Stimulated activated effector memory CD8-positive, alpha-beta T cell treated with anti-CD3 and anti-CD28 coated beads, Interleukin-12 subunit alpha, Interleukin-12 subunit beta, amount 100 ng/mL, for 72 hours (primary cell): ENCODE measurements around the gene KLHL25.

ENCODE experiments used
- ATAC-seq: fragments of 150-1000 bp; cut with Tn5 transposase; 2 replicates; pipeline ENCODE4 v1.10.0; 2021
- DNase-seq, 2 donors: peaks; one replicate each; pipeline ENCODE4 v3.0.0; 2021 to 2022; ENCODE audit warnings: low spot score in 2 of 2
- H3K27ac Mint-ChIP-seq: one replicate; pipeline ENCODE4 v1.8.0; 2022; ENCODE audit warnings: mild to moderate bottlenecking, mixed read lengths
- H3K36me3 Mint-ChIP-seq: one replicate; pipeline ENCODE4 v1.8.0; 2022; ENCODE audit warnings: mild to moderate bottlenecking, mixed read lengths
- H3K4me1 Mint-ChIP-seq: one replicate; pipeline ENCODE4 v1.8.0; 2022; ENCODE audit warnings: mixed read lengths
- H3K4me3 Mint-ChIP-seq: one replicate; pipeline ENCODE4 v1.8.0; 2022; ENCODE audit warnings: mild to moderate bottlenecking, mixed read lengths
- H3K9me3 Mint-ChIP-seq: one replicate; pipeline ENCODE4 v1.8.0; 2022; ENCODE audit warnings: mixed read lengths

Gene KLHL25

DNA sequence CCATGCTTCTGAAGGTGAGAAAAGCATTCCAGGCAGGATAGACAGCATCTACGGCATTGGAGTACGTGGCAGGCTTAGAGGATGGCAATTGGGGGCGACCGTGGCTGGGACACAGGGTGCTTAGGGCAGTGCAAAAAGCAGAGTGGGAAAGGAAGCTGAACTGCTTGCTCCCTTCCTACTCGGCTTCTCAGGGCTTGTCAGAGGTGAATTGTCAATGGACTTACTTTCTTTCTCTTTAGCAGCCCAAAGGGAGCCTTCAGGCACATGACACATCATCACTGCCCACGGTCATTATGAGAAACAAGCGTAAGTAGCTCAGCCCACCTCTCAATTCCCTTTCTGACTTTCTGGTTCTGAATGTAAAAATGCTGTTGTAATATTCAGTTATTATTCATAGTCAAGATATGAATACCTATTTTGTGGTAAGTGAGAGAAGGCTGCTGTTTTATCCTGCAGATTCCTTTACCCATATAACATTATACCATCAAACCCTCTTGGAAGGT, 84.3 kb downstream of the KLHL25 start:
- H3K4me3 Mint-ChIP-seq, result peak overlapping the region; percentile 76
- H3K27ac Mint-ChIP-seq, result peak overlapping the region; percentile 82
- ATAC-seq (peak; percentile 88), DNase-seq (peak in 1 of 2 donors; percentile 71)
- H3K9me3 Mint-ChIP-seq, result no peaks in the 10 kb centered on the region
- peaks cover 73% of the 10 kb centered on the region for H3K4me1 Mint-ChIP-seq
- peaks cover 93% of the 10 kb centered on the region for H3K36me3 Mint-ChIP-seq
